Psoas muscle (tissue), 8 donors: ENCODE measurements around the gene SEC22A. TPM values are rescaled to one million over a fixed set of nuclear protein-coding genes. Genes with fewer than 3 reads are reported as not detected.

Experiments used
- ATAC-seq, 4 donors: fragments of 200-7000 bp; cut with Tn5 transposase; one replicate each; pipeline ENCODE4 v1.9.1; 2020; ENCODE audit warnings: moderate library complexity in 3 of 4, mild to moderate bottlenecking in 2 of 4
- DNase-seq, 2 donors: peaks; one replicate each; pipeline ENCODE4 v3.0.0-alpha.2; 2020
- H3K27ac ChIP-seq: fragments of 200-600 bp; one replicate; pipeline ENCODE4 v1.8.0; 2022
- H3K27me3 ChIP-seq, 3 donors: fragments of 200-600 bp in 1 of 3; one replicate each; pipeline versions ENCODE4 v1.6.1 to v1.8.0; 2013 to 2022; ENCODE audit warnings: low read length in 2 of 3, mild to moderate bottlenecking in 2 of 3, moderate library complexity in 1 of 3; ENCODE audit not compliant: insufficient read depth in 3 of 3
- H3K36me3 ChIP-seq, 2 donors: fragments of 200-600 bp in 1 of 2; one replicate each; pipeline versions ENCODE4 v1.6.1 to v1.8.0; 2013 to 2022; ENCODE audit warnings: low read depth in 1 of 2, mild to moderate bottlenecking in 1 of 2, moderate library complexity in 1 of 2; ENCODE audit not compliant: insufficient read depth in 1 of 2
- H3K4me1 ChIP-seq: fragments of 200-600 bp; one replicate; pipeline ENCODE4 v1.8.0; 2022
- H3K4me3 ChIP-seq: fragments of 200-600 bp; one replicate; pipeline ENCODE4 v1.8.0; 2022; ENCODE audit warnings: mild to moderate bottlenecking
- H3K9me3 ChIP-seq: fragments of 200-600 bp; one replicate; pipeline ENCODE4 v1.8.0; 2022
- WGBS, 3 donors: extraction: QIAGEN DNeasy Blood & Tissue Kit; methylation state at CpG; one replicate each; pipeline versions ENCODE4 v1.1.6 to v1.1.7; 2013; 5-methylcytosine and 5-hydroxymethylcytosine counted together
- intact Hi-C, 2 donors: fragments of 100-400 bp; cut with DNase I; formaldehyde crosslinking; loops; one replicate each; pipeline versions ENCODE4 v1.11.0 to v1.14.2; 2022
- polyA plus RNA-seq, 3 donors: library from polyadenylated mRNA; stranded (reverse); fragments of 200-250 nt; gene quantifications; one replicate each; pipeline ENCODE4 v1.2.3, GENCODE V29; 2013
- total RNA-seq, 4 donors: library from RNA; stranded (reverse); fragmentation: NEBNext Ultra II Directional in 2 of 4; extraction: Animal tissue kit (Norgen Biotek cat#: 25700) in 2 of 4; gene quantifications; one replicate each; pipeline versions ENCODE4 v1.2.1 to v1.2.4, GENCODE V29; 2021 to 2023
- TF ChIP-seq, protein P1 (sequence below): fragments of 200-600 bp; IDR thresholded peaks from one replicate; pipeline ENCODE4 v1.8.0; 2022; ENCODE audit warnings: antibody characterized with exemption
- donor health status: healthy with polysubstance abuse.
- donor health status: DM: no; HTN: no; CAD: no; lungs with moderate emphysema.
- donor health status: Bipolar disorder and iron deficiency.
- donor health status: healthy.
- donor health status: DM: yes; HTN: yes; CAD: no.
- donor health status: DM: no; HTN: no; CAD: no.
- donor health status: DM: no; HTN: no; CAD: no.
- donor health status: DM: yes; HTN: yes; CAD: no.

SEC22A gene
- total and polyA plus RNA-seq, 7 donors: 5.1 to 7.4 (median 5.9) TPM

DNA sequence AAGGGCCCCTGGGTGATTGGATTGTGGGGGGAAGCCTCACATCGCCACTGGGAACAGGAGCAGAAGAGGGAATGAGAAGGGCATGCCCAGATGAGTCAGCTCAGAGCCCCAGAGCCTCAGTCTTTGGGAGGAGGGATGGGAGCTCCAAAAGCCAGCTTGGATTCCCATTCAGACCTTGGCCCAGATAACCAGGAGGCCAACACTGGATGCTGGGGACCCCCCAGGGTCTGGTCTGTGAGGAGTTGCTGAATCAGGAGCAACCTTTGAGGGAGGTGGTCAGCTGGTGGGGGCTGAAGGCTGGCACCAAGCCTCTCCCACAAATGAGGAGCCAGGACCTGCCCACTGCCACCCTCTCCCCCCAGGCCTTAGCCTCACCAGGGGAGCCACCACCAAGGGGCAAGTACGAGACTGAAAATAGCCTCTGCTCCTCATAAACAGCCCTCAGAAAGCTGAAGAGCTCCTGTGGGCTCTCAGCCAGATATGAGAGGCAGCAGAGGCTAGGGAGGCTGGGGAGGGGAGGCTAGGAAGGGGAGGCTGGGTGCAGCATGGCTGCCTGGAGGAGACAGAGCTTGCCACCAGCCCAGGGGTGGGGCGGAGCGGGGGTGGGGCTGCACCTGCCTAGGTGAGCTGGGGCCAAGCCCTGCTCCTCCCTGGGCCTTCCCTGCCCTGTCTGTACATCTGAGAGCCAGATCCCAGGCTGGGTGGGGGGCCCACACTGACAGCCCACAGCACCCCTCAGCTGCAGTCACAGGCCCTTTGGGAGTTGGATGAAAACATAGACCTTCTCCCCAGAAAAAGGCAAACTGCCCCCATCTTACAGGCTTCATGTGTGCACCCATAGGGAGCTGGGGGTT is 99.8 kb downstream of the SEC22A start:
- H3K4me1 ChIP-seq: no peaks in the 10 kb centered on the region
- no peak for ATAC-seq
- no peak overlapping the region for H3K4me3 ChIP-seq
- H3K9me3 ChIP-seq: no peaks in the 10 kb centered on the region
- TF ChIP-seq, protein P1, sequence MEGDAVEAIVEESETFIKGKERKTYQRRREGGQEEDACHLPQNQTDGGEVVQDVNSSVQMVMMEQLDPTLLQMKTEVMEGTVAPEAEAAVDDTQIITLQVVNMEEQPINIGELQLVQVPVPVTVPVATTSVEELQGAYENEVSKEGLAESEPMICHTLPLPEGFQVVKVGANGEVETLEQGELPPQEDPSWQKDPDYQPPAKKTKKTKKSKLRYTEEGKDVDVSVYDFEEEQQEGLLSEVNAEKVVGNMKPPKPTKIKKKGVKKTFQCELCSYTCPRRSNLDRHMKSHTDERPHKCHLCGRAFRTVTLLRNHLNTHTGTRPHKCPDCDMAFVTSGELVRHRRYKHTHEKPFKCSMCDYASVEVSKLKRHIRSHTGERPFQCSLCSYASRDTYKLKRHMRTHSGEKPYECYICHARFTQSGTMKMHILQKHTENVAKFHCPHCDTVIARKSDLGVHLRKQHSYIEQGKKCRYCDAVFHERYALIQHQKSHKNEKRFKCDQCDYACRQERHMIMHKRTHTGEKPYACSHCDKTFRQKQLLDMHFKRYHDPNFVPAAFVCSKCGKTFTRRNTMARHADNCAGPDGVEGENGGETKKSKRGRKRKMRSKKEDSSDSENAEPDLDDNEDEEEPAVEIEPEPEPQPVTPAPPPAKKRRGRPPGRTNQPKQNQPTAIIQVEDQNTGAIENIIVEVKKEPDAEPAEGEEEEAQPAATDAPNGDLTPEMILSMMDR: no peak
- DNase-seq: peak in 1 of 2 donors; percentile 34
- H3K27me3 ChIP-seq: peaks cover 0 to 4% (median 0%) of the 10 kb centered on the region in 3 donors
- WGBS, 3 donors: 67 to 79% (median 72%) methylated on average over 4 of the region's 4 CpGs
- H3K36me3 ChIP-seq: no peaks in the 10 kb centered on the region
- intact Hi-C loops: no loop called here
- no peak overlapping the region for H3K27ac ChIP-seq

DNA sequence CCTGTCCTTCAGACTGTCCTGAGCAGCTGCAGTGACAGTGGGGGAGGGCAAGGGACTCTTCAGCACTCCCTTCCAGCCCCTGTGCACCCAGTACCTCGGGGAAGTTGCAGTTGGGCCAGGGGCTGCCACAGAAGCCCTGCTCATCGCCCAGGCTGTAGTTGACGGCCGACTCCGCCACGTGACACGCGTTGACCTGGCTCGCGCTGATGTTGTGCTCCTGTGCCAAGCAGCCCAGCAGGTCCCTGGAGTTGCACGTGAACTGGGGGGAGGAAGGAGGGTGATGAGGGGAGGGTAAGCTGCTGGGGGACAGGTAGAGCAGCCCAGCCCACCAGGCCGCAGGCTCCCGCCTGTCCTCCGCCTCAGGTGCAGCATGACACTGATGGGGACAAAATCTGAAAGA is 101.2 kb downstream of the SEC22A start:
- TF ChIP-seq, protein P1: no peak
- Histone ChIP-seq H3K27me3 (peaks cover 0 to 4% (median 0%) of the 10 kb centered on the region in 3 donors), H3K36me3 (no peaks in the 10 kb centered on the region), H3K9me3 (no peaks in the 10 kb centered on the region), H3K27ac (no peak overlapping the region), H3K4me3 (no peak overlapping the region), H3K4me1 (no peaks in the 10 kb centered on the region)
- no peak for ATAC-seq
- WGBS, 3 donors: 75 to 88% (median 79%) methylated on average over 14 of the region's 14 CpGs
- peak in 1 of 2 donors; percentile 19 for DNase-seq
- intact Hi-C loops: no loop called here

DNA sequence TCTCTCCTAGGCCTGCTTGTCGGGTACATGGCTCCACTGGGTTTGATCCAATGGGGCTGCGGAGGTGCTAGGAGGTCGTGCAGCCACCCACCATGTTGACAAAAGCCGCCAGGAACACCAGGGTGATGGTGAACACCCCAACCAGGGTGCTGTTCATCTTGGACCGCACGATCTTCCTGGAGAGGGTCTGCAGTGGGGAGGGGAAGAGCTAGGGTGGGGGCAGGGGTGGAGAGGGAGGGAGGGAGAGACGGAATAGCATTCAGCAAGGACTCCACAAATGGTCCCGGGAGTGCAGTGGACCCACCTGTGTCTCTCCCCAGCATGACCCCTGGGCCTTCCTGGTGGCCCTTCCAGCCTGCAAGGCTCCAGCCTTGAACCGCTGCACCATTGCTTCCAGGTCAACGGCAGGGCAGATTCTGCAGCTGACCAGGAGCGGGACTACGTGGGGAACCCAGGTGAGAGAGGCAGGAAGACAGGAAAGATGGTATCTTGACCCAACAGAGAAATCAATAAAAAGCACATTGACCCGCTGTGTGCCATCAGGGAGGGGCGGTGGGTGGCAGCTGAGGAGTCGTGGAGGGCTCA is 102.3 kb downstream of the SEC22A start:
- intact Hi-C loops: no loop called here
- DNase-seq (peak in 1 of 2 donors; percentile 24), ATAC-seq (no peak)
- Histone ChIP-seq H3K9me3 (no peaks in the 10 kb centered on the region), H3K4me3 (no peak overlapping the region), H3K27ac (no peak overlapping the region), H3K4me1 (no peaks in the 10 kb centered on the region), H3K27me3 (peaks cover 0 to 4% (median 0%) of the 10 kb centered on the region in 3 donors), H3K36me3 (no peaks in the 10 kb centered on the region)
- TF ChIP-seq, protein P1: no peak
- WGBS, 3 donors: 81 to 86% (median 85%) methylated on average over 13 to 15 of the region's 15 CpGs

DNA sequence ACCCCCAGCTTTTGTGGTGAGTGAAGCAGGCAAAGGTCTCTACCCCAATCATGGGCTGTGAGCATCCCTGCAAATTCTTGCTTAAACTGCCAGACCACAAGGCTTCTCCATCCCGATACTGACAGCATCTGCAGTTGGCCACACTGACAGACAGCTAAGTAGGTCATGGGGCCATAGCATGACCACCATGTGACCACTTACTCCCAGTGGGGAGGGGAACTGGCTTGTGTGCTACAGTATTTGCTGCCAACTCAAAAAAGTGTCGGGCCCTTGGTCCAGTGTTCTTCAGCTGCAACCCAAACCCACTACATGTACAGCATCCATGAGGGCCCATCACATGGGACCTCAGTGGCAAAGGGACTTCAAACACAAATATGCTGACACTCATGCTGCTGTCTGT is 103.4 kb downstream of the SEC22A start:
- ATAC-seq: no peak
- WGBS, 3 donors: 65 to 75% (median 68%) methylated on average over 2 of the region's 2 CpGs
- Histone ChIP-seq H3K4me1 (no peaks in the 10 kb centered on the region), H3K36me3 (no peaks in the 10 kb centered on the region), H3K27me3 (peaks cover 0 to 4% (median 0%) of the 10 kb centered on the region in 3 donors), H3K9me3 (no peaks in the 10 kb centered on the region), H3K4me3 (no peak overlapping the region), H3K27ac (no peak overlapping the region)
- DNase-seq: peak in 1 of 2 donors; percentile 13
- TF ChIP-seq, protein P1: no peak
- intact Hi-C loops: no loop called here
